ENCODE results near the gene G3BP1.
"Not testable (repeated sequence)": the region's sequence is repeated elsewhere in the genome, so short reads cannot be mapped to it uniquely, and the experiment has no call there.

G3BP1 gene

DNA sequence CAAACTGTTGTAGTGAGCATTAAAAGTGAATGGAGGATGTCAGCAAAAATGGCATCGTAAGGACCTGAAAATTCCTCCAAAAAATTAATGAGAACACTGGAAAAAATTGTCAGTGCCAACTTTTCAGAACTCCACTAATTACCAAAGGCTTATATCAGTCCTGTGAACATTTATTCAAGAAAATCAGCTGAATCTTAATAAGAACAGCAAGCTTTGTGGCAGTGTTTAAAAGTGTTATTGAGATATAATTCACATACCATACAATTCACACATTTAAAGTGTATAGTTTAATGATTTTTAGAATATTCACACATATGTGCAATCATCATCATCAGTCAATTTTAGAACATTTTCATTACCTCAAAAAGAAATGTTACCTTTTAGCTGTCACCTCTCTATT is 57.6 kb downstream of the G3BP1 start:
- H3K4me2 ChIP-seq (ENCODE audit: low read depth, low read length, poor library complexity, severe bottlenecking) = no peak overlapping the region
- no peaks in the 10 kb centered on the region for H3K27me3 ChIP-seq (ENCODE audit: insufficient read depth, low read length, poor library complexity, severe bottlenecking)
- no peaks in the 10 kb centered on the region for H4K20me1 ChIP-seq (ENCODE audit: insufficient read depth, low read length, poor library complexity, severe bottlenecking)
- no peaks in the 10 kb centered on the region for H3K9me2 ChIP-seq (replicated peaks; ENCODE audit: low read depth, low read length)
- no peak for TF ChIP-seq EZH2phosphoT487 (IDR thresholded peaks at IDR 0.05; ENCODE audit: borderline replicate concordance)
- TF ChIP-seq, protein P1, sequence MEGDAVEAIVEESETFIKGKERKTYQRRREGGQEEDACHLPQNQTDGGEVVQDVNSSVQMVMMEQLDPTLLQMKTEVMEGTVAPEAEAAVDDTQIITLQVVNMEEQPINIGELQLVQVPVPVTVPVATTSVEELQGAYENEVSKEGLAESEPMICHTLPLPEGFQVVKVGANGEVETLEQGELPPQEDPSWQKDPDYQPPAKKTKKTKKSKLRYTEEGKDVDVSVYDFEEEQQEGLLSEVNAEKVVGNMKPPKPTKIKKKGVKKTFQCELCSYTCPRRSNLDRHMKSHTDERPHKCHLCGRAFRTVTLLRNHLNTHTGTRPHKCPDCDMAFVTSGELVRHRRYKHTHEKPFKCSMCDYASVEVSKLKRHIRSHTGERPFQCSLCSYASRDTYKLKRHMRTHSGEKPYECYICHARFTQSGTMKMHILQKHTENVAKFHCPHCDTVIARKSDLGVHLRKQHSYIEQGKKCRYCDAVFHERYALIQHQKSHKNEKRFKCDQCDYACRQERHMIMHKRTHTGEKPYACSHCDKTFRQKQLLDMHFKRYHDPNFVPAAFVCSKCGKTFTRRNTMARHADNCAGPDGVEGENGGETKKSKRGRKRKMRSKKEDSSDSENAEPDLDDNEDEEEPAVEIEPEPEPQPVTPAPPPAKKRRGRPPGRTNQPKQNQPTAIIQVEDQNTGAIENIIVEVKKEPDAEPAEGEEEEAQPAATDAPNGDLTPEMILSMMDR (conservative IDR thresholded peaks at IDR 0.05; ENCODE audit: low read length) = no peak
- no peaks in the 10 kb centered on the region for H3K79me2 ChIP-seq (ENCODE audit: insufficient read depth, low read length)
- no peaks in the 10 kb centered on the region for H3F3A ChIP-seq (ENCODE audit: low read depth)
- no peaks in the 10 kb centered on the region for H3K4me1 ChIP-seq (ENCODE audit: insufficient read depth, low read length, poor library complexity, severe bottlenecking)
- no peaks in the 10 kb centered on the region; the same call in 1 of the 2 replicates for H3K9me3 ChIP-seq (ENCODE audit: insufficient read depth, low read depth, low read length)
- no peak overlapping the region for H2AFZ ChIP-seq (ENCODE audit: low read length)
- H3K36me3 ChIP-seq (ENCODE audit: insufficient read depth, low read length) = no peaks in the 10 kb centered on the region
- H3K9ac ChIP-seq (ENCODE audit: low read depth, low read length, poor library complexity, severe bottlenecking) = no peak overlapping the region
- H3K4me3 ChIP-seq (ENCODE audit: low read length, poor library complexity, severe bottlenecking) = no peak overlapping the region

DNA sequence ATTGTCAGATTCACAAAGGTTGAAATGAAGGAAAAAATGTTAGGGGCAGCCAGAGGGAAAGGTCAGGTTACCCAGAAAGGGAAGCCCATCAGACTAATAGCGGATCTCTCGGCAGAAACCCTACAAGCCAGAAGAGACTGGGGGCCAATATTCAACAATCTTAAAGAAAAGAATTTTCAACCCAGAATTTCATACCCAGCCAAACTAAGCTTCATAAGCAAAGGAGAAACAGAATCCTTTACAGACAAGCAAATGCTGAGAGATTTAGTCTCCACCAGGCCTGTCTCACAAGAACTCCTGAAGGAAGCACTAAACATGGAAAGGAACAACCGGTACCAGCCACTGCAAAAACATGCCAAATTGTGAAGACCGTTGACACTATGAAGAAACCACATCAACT is 61.1 kb downstream of the G3BP1 start:
- not testable (repeated sequence) for H2AFZ ChIP-seq (ENCODE audit: low read length); H3K9ac ChIP-seq (ENCODE audit: low read depth, low read length, poor library complexity, severe bottlenecking); H3K4me1 ChIP-seq (ENCODE audit: insufficient read depth, low read length, poor library complexity, severe bottlenecking); H3K36me3 ChIP-seq (ENCODE audit: insufficient read depth, low read length); H3K9me2 ChIP-seq (replicated peaks; ENCODE audit: low read depth, low read length); H3F3A ChIP-seq (ENCODE audit: low read depth); H4K20me1 ChIP-seq (ENCODE audit: insufficient read depth, low read length, poor library complexity, severe bottlenecking); H3K79me2 ChIP-seq (ENCODE audit: insufficient read depth, low read length); H3K4me3 ChIP-seq (ENCODE audit: low read length, poor library complexity, severe bottlenecking); H3K4me2 ChIP-seq (ENCODE audit: low read depth, low read length, poor library complexity, severe bottlenecking); H3K27me3 ChIP-seq (ENCODE audit: insufficient read depth, low read length, poor library complexity, severe bottlenecking); H3K9me3 ChIP-seq (ENCODE audit: insufficient read depth, low read depth, low read length)

DNA sequence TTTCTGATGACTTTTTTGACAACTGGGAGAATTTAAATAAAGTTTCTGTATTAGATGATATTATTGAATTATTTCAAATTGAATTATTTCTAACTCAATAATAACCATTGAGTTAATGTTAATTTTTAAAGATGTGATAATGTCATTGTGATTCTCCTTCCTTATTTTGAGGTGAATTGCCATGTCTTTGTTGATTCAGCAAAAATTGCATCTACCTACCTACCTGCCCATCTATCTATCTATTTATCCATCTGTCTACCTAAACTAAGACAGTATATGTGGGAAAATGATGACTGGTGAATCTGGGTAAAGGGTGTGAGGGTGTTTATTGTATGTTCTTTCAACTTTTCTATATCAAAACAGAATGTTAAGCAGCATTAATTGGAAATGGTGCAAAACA is 75.0 kb downstream of the G3BP1 start:
- Histone ChIP-seq H3K27me3 (ENCODE audit: insufficient read depth, low read length, poor library complexity, severe bottlenecking) (no peaks in the 10 kb centered on the region), H3K9me2 (replicated peaks; ENCODE audit: low read depth, low read length) (no peaks in the 10 kb centered on the region), H3K4me1 (ENCODE audit: insufficient read depth, low read length, poor library complexity, severe bottlenecking) (no peaks in the 10 kb centered on the region), H3K4me2 (ENCODE audit: low read depth, low read length, poor library complexity, severe bottlenecking) (no peak overlapping the region), H4K20me1 (ENCODE audit: insufficient read depth, low read length, poor library complexity, severe bottlenecking) (no peaks in the 10 kb centered on the region), H3F3A (ENCODE audit: low read depth) (no peaks in the 10 kb centered on the region), H2AFZ (ENCODE audit: low read length) (no peak overlapping the region), H3K4me3 (ENCODE audit: low read length, poor library complexity, severe bottlenecking) (no peak overlapping the region), H3K9ac (ENCODE audit: low read depth, low read length, poor library complexity, severe bottlenecking) (no peak overlapping the region), H3K79me2 (ENCODE audit: insufficient read depth, low read length) (no peaks in the 10 kb centered on the region), H3K36me3 (ENCODE audit: insufficient read depth, low read length) (no peaks in the 10 kb centered on the region), H3K9me3 (ENCODE audit: insufficient read depth, low read depth, low read length) (no peaks in the 10 kb centered on the region)
- TF ChIP-seq EZH2phosphoT487 (IDR thresholded peaks at IDR 0.05; ENCODE audit: borderline replicate concordance) = no peak
- TF ChIP-seq, protein P1 (conservative IDR thresholded peaks at IDR 0.05; ENCODE audit: low read length) = no peak

DNA sequence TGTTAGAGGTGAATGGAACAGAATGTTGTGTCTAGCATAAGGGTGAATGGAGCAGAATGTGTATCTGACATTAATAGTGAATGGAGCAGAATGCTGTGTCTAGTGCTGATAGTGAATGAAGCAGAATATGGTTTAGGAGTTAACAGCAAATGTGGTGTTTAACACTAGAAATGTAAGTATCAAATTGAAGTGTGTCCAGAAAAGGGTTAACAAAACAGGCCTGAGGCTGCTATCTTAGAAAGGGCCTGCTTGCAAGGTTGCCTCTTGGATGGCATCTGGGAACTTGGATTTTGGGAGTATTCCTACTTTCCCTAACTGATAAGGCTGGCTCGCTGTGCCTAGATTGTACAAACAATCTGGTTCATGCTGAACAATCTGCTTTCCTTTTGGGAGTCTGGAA is 76.1 kb downstream of the G3BP1 start:
- no peak overlapping the region for H3K9ac ChIP-seq (ENCODE audit: low read depth, low read length, poor library complexity, severe bottlenecking)
- no peaks in the 10 kb centered on the region for H3K27me3 ChIP-seq (ENCODE audit: insufficient read depth, low read length, poor library complexity, severe bottlenecking)
- no peak overlapping the region for H3K4me3 ChIP-seq (ENCODE audit: low read length, poor library complexity, severe bottlenecking)
- no peak overlapping the region for H2AFZ ChIP-seq (ENCODE audit: low read length)
- TF ChIP-seq, protein P1 (conservative IDR thresholded peaks at IDR 0.05; ENCODE audit: low read length) = no peak
- TF ChIP-seq EZH2phosphoT487 (IDR thresholded peaks at IDR 0.05; ENCODE audit: borderline replicate concordance) = no peak
- H3K4me2 ChIP-seq (ENCODE audit: low read depth, low read length, poor library complexity, severe bottlenecking) = no peak overlapping the region
- no peaks in the 10 kb centered on the region for H3K36me3 ChIP-seq (ENCODE audit: insufficient read depth, low read length)
- H3K79me2 ChIP-seq (ENCODE audit: insufficient read depth, low read length) = no peaks in the 10 kb centered on the region
- no peaks in the 10 kb centered on the region for H4K20me1 ChIP-seq (ENCODE audit: insufficient read depth, low read length, poor library complexity, severe bottlenecking)
- no peaks in the 10 kb centered on the region for H3F3A ChIP-seq (ENCODE audit: low read depth)
- no peaks in the 10 kb centered on the region for H3K4me1 ChIP-seq (ENCODE audit: insufficient read depth, low read length, poor library complexity, severe bottlenecking)
- no peaks in the 10 kb centered on the region for H3K9me3 ChIP-seq (ENCODE audit: insufficient read depth, low read depth, low read length)
- no peaks in the 10 kb centered on the region for H3K9me2 ChIP-seq (replicated peaks; ENCODE audit: low read depth, low read length)

Data from Loucy (cell line).